Measurements from ENCODE around the gene GNLY. TPM values are rescaled to one million over a fixed set of nuclear protein-coding genes. Genes with fewer than 3 reads are reported as not detected.
"Not testable (repeated sequence)": the region's sequence is repeated elsewhere in the genome, so short reads cannot be mapped to it uniquely, and the experiment has no call there.

The GNLY gene
- total and polyA plus RNA-seq, 2 of the 13 experiments (the other 11 are each of a cell fraction or from before 2014, with no cell fraction given), result not detected

GRCh38 chr2:85713836-85714235 lies 19.7 kb downstream of the GNLY start:
- 30% methylated on average over 3 of the region's 5 CpGs for WGBS (ENCODE audit: low lambda C conversion rate)
- ATAC-seq, result no peak
- Histone ChIP-seq H2AFZ (ENCODE audit: low read length) (no peak overlapping the region), H3K79me2 (ENCODE audit: insufficient read depth, low read length) (no peaks in the 10 kb centered on the region), H4K20me1 (ENCODE audit: insufficient read depth, low read length) (no peaks in the 10 kb centered on the region), H3K36me3 (replicated peaks in 1 of 2; ENCODE audit: control insufficient read depth in 1 of 2, insufficient read depth in 2 of 2, low read length in 2 of 2) (no peaks in the 10 kb centered on the region), H3K4me2 (ENCODE audit: low read depth, low read length) (no peak overlapping the region), H3K4me3 (replicated peaks in 1 of 3; ENCODE audit: insufficient read depth in 1 of 3, low read depth in 2 of 3, low read length in 3 of 3) (no peak overlapping the region), H3K9ac (ENCODE audit: insufficient read depth, low read depth, low read length) (no peak overlapping the region), H3K9me3 (ENCODE audit: low read length) (no peaks in the 10 kb centered on the region), H3K4me1 (ENCODE audit: insufficient read depth, low read length) (peaks cover 11% of the 10 kb centered on the region), H3K27ac (ENCODE audit: extremely low read length, insufficient read depth, low read length) (no peak overlapping the region), H3K27me3 (ENCODE audit: control insufficient read depth in 1 of 2, insufficient read depth in 2 of 2, low read length in 2 of 2) (peaks cover 13 to 64% of the 10 kb centered on the region in 2 experiments; a peak in 4 of 5 replicates)
- POLR2A ChIA-PET, result no interaction called here
- in situ Hi-C loops (cut with HindIII; ENCODE audit: extremely low pct_ligation_motif_present, low pct_unique_long_range_greater_than_20kb) (loop anchor here (5.0 kb wide), 1 partner anchor 37 kb away; no protein-coding TSS in a partner anchor), intact Hi-C loops (cut with micrococcal nuclease; ENCODE audit: unreplicated experiment) (no loop called here)
- DNase-seq (ENCODE audit: low spot score), result no peak
- CTCF ChIA-PET (ENCODE audit: low intra/inter-chr PET ratio, low total read pairs), result no interaction called here
- TF ChIP-seq, protein P1, sequence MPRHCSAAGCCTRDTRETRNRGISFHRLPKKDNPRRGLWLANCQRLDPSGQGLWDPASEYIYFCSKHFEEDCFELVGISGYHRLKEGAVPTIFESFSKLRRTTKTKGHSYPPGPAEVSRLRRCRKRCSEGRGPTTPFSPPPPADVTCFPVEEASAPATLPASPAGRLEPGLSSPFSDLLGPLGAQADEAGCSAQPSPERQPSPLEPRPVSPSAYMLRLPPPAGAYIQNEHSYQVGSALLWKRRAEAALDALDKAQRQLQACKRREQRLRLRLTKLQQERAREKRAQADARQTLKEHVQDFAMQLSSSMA (CRISPR knock-in tag; IDR thresholded peaks at IDR 0.05), result no peak
- TF ChIP-seq ZNF33A (CRISPR knock-in tag; IDR thresholded peaks at IDR 0.05; ENCODE audit: borderline replicate concordance) (no peak), JARID2 (CRISPR knock-in tag; IDR thresholded peaks at IDR 0.05; ENCODE audit: insufficient replicate concordance) (no peak), TRIM24 (CRISPR knock-in tag; IDR thresholded peaks at IDR 0.05) (no peak), ZNF574 (CRISPR knock-in tag; IDR thresholded peaks at IDR 0.05) (no peak), ZNF713 (CRISPR knock-in tag; IDR thresholded peaks at IDR 0.05) (no peak), TOE1 (CRISPR knock-in tag; IDR thresholded peaks at IDR 0.05) (no peak), SP1 (IDR thresholded peaks at IDR 0.05) (no peak), SP1 (CRISPR knock-in tag; IDR thresholded peaks at IDR 0.05) (no peak), NFKBIZ (CRISPR knock-in tag; IDR thresholded peaks at IDR 0.05) (no peak), ZNF558 (CRISPR knock-in tag; IDR thresholded peaks at IDR 0.05; ENCODE audit: borderline replicate concordance) (no peak)
- TF ChIP-seq, protein P2, sequence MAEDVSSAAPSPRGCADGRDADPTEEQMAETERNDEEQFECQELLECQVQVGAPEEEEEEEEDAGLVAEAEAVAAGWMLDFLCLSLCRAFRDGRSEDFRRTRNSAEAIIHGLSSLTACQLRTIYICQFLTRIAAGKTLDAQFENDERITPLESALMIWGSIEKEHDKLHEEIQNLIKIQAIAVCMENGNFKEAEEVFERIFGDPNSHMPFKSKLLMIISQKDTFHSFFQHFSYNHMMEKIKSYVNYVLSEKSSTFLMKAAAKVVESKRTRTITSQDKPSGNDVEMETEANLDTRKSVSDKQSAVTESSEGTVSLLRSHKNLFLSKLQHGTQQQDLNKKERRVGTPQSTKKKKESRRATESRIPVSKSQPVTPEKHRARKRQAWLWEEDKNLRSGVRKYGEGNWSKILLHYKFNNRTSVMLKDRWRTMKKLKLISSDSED (CRISPR knock-in tag; IDR thresholded peaks at IDR 0.05), result no peak
- BruUV-seq (replicated peaks), result no TSS peak
- FAIRE-seq, result no peak

DNA sequence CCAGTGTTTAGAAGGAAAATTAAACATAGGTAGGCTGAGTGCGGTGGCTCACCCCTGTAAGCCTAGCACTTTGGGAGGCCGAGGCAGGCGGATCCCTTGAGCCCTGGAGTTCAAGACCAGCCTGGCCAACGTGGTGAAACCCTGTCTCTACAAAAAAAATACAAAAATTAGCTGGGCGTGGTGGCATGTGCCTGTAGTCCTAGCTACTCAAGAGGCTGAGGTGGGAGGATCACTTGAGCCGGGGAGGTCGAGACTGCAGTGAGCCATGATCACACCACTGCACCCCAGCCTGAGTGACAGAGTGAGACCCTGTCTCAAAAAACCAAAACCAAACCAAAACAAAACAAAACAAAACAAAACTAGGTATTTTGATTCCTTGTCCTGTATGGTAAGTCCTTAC lies 20.3 kb downstream of the GNLY start:
- Histone ChIP-seq H3K27me3 (ENCODE audit: control insufficient read depth in 1 of 2, insufficient read depth in 2 of 2, low read length in 2 of 2) (peaks cover 13 to 66% of the 10 kb centered on the region in 2 experiments; a peak in 4 of 5 replicates), H3K4me1 (ENCODE audit: insufficient read depth, low read length) (peaks cover 11% of the 10 kb centered on the region)
- POLR2A ChIA-PET; BruUV-seq (replicated peaks); CTCF ChIA-PET (ENCODE audit: low intra/inter-chr PET ratio, low total read pairs); H3K27ac ChIP-seq (ENCODE audit: extremely low read length, insufficient read depth, low read length); ATAC-seq; intact Hi-C loops (cut with micrococcal nuclease; ENCODE audit: unreplicated experiment); DNase-seq (ENCODE audit: low spot score); H3K9ac ChIP-seq (ENCODE audit: insufficient read depth, low read depth, low read length); H3K4me2 ChIP-seq (ENCODE audit: low read depth, low read length); H3K4me3 ChIP-seq (replicated peaks in 1 of 3; ENCODE audit: insufficient read depth in 1 of 3, low read depth in 2 of 3, low read length in 3 of 3); H4K20me1 ChIP-seq (ENCODE audit: insufficient read depth, low read length); H3K36me3 ChIP-seq (replicated peaks in 1 of 2; ENCODE audit: control insufficient read depth in 1 of 2, insufficient read depth in 2 of 2, low read length in 2 of 2); FAIRE-seq; H3K79me2 ChIP-seq (ENCODE audit: insufficient read depth, low read length); H3K9me3 ChIP-seq (ENCODE audit: low read length); H2AFZ ChIP-seq (ENCODE audit: low read length): not testable (repeated sequence)
- in situ Hi-C loops (cut with HindIII; ENCODE audit: extremely low pct_ligation_motif_present, low pct_unique_long_range_greater_than_20kb), result loop anchor here (5.0 kb wide), 1 partner anchor 37 kb away; no protein-coding TSS in a partner anchor
- 30% methylated on average over 7 of the region's 7 CpGs for WGBS (ENCODE audit: low lambda C conversion rate)
